OCI-LY3 (cell line): Measurements from ENCODE around the gene KCNAB1.

Source experiments
- CTCF ChIP-seq: fragments of 200-600, 300-600 bp; sonication (generic); IDR thresholded peaks from 2 replicates; pipeline ENCODE4 v1.5.1; 2014; ENCODE audit warnings: antibody characterized with exemption, low read length, low read depth
- EZH2phosphoT487 ChIP-seq: fragments of 200-600 bp; shearing (Covaris generic); IDR thresholded peaks from 2 replicates; pipeline ENCODE4 v1.6.1; 2018; ENCODE audit warnings: antibody characterized with exemption, mixed run types, low read depth

- TF ChIP-seq CTCF (no peak), EZH2phosphoT487 (no peak)
These were observed 352.3 kb downstream of the KCNAB1 start for GRCh38 chr3:156472684-156473083.
